ENCODE data around the gene ZCCHC7.
"Not testable (repeated sequence)": the region's sequence is repeated elsewhere in the genome, so short reads cannot be mapped to it uniquely, and the experiment has no call there.

ZCCHC7 gene

DNA sequence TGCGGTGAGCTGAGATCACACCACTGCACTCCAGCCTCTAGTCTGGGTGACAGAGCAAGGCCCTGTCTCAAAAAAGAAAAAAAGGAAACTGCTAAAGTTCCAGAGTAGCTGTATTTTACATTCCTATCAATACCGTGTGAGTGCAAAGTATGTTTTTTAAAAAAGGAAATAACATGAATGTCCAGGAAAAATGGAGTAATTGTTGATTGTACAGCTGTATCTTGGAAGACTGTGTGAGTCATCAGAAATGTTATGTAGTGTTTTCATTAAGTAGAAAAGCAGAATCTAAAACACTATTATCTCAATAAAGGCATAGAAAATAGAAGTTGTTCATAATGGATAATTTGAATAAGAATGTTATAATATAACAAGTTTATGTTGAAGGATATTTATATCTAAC is 53.9 kb downstream of the ZCCHC7 start:
- no peak for DNase-seq (ENCODE audit: low read depth)

DNA sequence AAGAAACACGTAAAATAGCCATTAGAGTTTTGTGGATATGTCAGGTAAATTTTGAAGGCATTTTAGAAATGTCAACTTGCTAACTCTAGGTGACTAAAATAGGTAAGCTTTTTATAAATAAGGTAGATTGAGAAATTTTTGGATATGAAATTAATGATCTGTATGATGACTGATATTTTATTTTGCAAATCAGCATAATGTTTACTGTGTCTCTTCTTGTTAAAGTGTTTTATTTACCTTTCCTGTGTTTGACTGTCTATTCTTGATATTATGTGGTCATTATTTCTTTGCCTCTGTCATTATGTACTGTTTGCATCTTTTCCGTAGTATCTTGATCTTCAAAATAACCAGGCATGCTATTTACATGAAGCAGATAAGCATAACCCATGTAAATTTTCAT is 58.4 kb downstream of the ZCCHC7 start:
- no peak for DNase-seq (ENCODE audit: low read depth)

GRCh38 chr9:37179576-37179975 is 59.2 kb downstream of the ZCCHC7 start:
- DNase-seq (ENCODE audit: low read depth), result no peak

DNA sequence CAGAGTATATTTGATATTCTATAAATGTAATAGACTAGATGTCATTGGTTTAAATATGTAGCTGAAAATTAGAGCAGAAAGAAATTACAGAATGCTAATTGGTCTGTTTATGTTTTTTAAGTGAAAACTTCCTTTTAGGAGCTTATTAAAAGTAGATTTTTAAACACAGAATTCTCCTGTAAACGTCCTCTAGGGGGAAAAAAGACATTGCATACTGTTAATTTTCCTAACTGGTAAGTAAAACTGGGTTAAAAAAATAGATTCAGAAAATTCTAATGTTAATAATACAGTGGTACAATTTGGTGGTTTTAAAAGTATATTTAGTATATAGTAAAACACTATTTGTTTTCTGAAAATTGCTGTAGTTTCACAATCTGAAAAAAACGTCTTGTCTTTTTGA is 59.8 kb downstream of the ZCCHC7 start:
- DNase-seq (ENCODE audit: low read depth), result no peak

GRCh38 chr9:37182718-37183117 is 62.3 kb downstream of the ZCCHC7 start:
- no peak for DNase-seq (ENCODE audit: low read depth)

GRCh38 chr9:37184905-37185867 is 64.8 kb downstream of the ZCCHC7 start:
- DNase-seq (ENCODE audit: low read depth), result no peak

- no peak for DNase-seq (ENCODE audit: low read depth)
Observed at GRCh38 chr9:37187292-37187691, 66.9 kb downstream of the ZCCHC7 start.

- no peak for DNase-seq (ENCODE audit: low read depth)
Observed at GRCh38 chr9:37187713-37188439, 67.5 kb downstream of the ZCCHC7 start.

- not testable (repeated sequence) for DNase-seq (ENCODE audit: low read depth)
Observed at GRCh38 chr9:37190739-37191138, 70.4 kb downstream of the ZCCHC7 start.

DNA sequence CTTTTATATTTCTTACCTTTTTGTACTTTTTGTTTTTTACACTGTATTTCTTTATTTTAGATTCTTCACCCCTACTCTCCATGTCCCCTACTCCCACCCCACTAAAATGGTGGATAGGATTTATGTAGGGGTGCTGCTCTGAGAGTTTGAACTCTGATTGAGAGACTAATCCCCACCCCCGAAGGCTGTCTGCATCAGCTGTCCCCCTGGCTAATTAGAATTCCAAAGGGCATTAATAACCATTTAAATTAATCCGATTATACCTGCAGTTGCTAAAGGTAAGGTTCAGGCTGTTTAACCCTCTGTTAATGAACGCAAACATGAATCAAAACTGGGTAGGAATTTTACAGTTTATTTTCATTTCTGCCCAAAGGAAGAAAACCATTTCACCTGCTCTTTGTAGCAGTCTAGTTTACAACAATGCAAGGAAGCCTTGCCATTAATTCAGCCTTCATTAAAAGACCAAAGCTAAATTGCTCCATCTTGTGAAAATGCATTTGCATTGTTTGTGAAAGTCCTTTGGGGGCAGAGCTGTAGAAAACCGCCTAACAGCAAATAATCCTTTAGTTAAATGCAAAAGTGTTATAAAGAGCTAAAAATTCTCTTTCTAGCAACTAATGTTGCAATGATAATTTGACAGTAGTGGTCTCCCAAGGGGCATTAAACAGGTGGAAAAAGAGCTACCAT is 71.2 kb downstream of the ZCCHC7 start:
- no peak for DNase-seq (ENCODE audit: low read depth)

DNA sequence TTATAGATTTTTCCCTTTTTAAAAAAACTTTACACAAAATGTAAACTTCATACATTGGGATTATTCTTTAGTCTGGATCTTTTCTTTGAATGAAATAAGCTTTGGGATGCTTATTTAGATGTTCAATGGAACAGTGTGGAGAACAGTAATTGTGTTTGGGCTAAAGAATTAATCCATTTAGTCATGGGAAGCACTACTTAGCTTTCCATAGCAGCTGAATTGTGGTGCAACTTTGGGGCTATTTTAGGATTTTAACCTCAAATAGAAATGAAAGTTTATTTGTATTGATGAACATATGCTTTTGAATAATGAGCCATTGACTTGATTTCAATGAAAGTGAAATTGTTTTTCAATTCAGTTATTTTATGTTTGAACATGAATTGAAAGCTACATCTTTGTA is 72.4 kb downstream of the ZCCHC7 start:
- DNase-seq (ENCODE audit: low read depth), result no peak

- DNase-seq (ENCODE audit: low read depth), result no peak
Observed at GRCh38 chr9:37197158-37198038, 77.0 kb downstream of the ZCCHC7 start.

DNA sequence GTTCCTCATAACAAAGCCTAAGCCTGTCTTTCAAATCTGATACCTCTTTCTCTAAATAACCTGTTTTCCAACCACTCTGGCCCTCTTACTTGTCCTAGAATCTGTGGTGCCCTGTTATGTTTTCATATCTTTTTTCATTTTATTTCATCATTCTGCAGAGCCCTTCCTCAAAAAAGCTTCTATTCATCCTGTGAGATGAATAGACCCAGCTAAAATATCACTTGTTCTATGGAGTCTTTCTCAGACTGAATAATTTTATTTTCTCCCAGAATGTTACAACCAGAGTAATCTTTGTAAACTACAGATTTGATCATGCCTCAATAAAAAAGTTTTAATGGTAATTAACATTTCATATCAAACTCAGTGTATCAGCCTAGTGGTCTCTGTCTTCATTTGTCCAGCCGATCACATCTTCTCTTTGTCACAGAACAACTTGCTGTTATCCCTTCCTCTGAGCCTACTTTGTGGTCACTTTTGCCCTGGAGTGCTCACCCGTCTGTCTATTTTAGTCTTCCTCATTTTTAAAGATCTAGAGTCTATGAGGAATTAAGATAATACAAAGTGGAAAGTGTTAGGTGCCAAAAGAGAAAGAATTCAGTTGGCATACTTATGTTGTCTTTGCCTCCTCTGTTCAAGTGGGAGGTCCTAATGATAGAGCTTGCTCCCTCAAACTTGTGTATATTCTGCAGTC is 77.8 kb downstream of the ZCCHC7 start:
- DNase-seq (ENCODE audit: low read depth), result no peak

DNA sequence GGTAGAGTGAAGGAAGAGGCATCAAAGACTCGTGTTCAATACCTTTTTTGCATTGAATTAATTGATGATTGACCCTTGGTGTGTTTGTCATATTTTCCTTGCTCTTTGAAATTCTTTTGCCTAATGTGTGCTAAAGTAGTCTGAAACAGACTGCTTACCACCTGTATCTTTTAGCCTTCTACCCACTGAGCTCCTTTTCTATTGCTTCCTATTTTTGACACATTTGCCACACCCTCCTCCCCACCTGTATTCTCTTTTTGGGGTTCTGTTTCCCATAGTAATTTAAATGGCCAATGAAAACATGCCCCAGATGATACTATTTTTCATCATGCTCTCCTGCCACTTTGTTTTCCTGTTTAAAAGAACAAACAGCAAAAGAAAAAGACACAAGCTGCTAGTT is 78.5 kb downstream of the ZCCHC7 start:
- no peak for DNase-seq (ENCODE audit: low read depth)

GRCh38 chr9:37200433-37201005 is 80.1 kb downstream of the ZCCHC7 start:
- DNase-seq (ENCODE audit: low read depth), result no peak

DNA sequence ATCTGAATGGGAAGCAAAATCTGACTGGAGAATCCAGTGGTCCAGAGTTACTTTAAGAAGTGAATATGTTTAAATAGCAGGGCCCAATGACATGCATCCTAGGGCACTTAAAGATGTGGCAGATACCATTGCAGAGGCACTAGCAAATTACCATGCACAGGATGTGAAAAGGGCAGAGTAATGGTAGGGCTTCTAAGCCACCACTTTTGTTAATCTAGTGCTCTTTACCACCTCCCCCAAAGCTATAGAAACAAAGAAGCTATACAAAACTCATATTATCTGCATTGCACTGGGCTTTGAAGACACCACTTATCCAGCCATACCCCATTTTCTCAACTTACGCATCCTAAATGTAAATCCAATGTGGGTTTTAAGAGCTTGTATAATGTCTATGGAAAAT is 81.2 kb downstream of the ZCCHC7 start:
- no peak for DNase-seq (ENCODE audit: low read depth)

- DNase-seq (ENCODE audit: low read depth), result no peak
Observed at GRCh38 chr9:37202091-37202490, 81.7 kb downstream of the ZCCHC7 start.

GRCh38 chr9:37203456-37203855 is 83.1 kb downstream of the ZCCHC7 start:
- DNase-seq (ENCODE audit: low read depth), result not testable (repeated sequence)

GRCh38 chr9:37206121-37206620 is 85.8 kb downstream of the ZCCHC7 start:
- no peak for DNase-seq (ENCODE audit: low read depth)

Data from activated T-helper 1 cell treated with Interleukin-2 at 50 U/mL for 16 hours (primary cell).